Lower leg skin (tissue), 4 donors: ENCODE results near the gene OR13C2. TPM values are rescaled to one million over a fixed set of nuclear protein-coding genes. Genes with fewer than 3 reads are reported as not detected.

ENCODE experiments used
- DNase-seq, 2 donors: peaks; one replicate each; pipeline ENCODE4 v3.0.0-alpha.2; 2019; ENCODE audit warnings: low spot score in 2 of 2
- H3K4me3 ChIP-seq: fragments of 200-600 bp; sonication (generic); 2 replicates; pipeline ENCODE4 v1.5.1; 2017; ENCODE audit warnings: mild to moderate bottlenecking, low read depth; ENCODE audit not compliant: poor library complexity, severe bottlenecking
- POLR2A ChIP-seq, 2 donors: fragments of 450-650 bp; IDR thresholded peaks; one replicate each; pipeline ENCODE4 v1.6.1; 2016 to 2017; ENCODE audit warnings: antibody characterized with exemption in 2 of 2, mild to moderate bottlenecking in 1 of 2, moderate library complexity in 1 of 2
- WGBS, 2 donors: methylation state at CpG; one replicate each; pipeline ENCODE4 v1.1.5; 2018; 5-methylcytosine and 5-hydroxymethylcytosine counted together
- intact Hi-C: fragments of 100-400 bp; cut with DNase I; formaldehyde crosslinking; loops from one replicate; pipeline ENCODE4 v1.15.0; 2023; ENCODE audit warnings: low total_unique reads
- total RNA-seq, 4 donors: library from RNA; depleted of rRNA; stranded (reverse); fragments of >200 nt; gene quantifications; one replicate each; pipeline ENCODE4 v1.1.0, GENCODE V29; 2016
- TF ChIP-seq, protein P1 (sequence below), 3 donors: fragments of 450-650 bp; IDR thresholded peaks; one replicate each; pipeline ENCODE4 v1.5.1; 2016; ENCODE audit warnings: antibody characterized with exemption in 3 of 3, mild to moderate bottlenecking in 3 of 3, moderate library complexity in 2 of 3

Gene OR13C2
- total RNA-seq, 4 donors from 2014 or later: 0.36 TPM; not detected in 3

DNA sequence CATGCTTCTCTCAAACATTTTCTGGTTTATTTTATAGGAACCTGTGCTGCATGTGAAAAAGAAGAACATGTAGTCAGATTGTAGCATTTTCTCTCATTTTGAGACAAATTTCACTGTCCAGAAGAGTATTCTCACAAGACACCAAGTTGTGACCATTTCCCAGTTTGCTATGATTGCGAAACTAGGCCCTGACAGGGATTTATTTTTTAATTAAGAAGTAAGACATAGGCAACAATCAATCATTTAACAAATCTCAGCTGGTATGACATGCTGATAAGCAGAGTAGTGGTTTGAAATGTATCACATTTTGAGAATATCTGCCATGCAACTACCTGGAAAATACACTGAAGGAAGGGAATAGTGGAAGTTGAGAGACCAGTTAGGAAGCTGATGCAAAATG is 24.9 kb downstream of the OR13C2 start:
- no peak for TF ChIP-seq POLR2A (IDR thresholded peaks at IDR 0.05)
- TF ChIP-seq, protein P1, sequence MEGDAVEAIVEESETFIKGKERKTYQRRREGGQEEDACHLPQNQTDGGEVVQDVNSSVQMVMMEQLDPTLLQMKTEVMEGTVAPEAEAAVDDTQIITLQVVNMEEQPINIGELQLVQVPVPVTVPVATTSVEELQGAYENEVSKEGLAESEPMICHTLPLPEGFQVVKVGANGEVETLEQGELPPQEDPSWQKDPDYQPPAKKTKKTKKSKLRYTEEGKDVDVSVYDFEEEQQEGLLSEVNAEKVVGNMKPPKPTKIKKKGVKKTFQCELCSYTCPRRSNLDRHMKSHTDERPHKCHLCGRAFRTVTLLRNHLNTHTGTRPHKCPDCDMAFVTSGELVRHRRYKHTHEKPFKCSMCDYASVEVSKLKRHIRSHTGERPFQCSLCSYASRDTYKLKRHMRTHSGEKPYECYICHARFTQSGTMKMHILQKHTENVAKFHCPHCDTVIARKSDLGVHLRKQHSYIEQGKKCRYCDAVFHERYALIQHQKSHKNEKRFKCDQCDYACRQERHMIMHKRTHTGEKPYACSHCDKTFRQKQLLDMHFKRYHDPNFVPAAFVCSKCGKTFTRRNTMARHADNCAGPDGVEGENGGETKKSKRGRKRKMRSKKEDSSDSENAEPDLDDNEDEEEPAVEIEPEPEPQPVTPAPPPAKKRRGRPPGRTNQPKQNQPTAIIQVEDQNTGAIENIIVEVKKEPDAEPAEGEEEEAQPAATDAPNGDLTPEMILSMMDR (IDR thresholded peaks at IDR 0.05): no peak
- no peak for DNase-seq
- WGBS, 2 donors: 90 to 94% methylated on average over 1 of the region's 1 CpG
- intact Hi-C loops: no loop called here
- no peak overlapping the region for H3K4me3 ChIP-seq

DNA sequence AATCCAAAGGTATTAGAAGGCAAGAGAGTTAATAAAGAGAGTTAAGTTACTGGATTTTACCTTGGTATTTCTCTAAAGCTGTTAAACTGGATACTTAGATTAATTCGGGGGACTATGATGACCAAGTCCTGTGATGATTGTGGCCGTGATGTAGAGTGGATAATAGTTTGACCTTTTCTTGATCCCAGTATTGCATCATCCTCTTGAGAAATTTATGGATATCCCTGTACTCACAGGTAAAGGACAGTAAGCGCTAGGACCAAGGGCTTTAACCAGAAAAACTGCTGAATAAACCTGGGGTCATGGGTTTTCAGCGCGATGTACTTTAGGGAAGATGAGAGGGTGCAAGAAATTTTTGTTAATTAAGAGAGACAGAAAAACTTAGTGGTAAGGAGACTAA is 28.2 kb downstream of the OR13C2 start:
- no peak for TF ChIP-seq POLR2A (IDR thresholded peaks at IDR 0.05)
- TF ChIP-seq, protein P1 (IDR thresholded peaks at IDR 0.05): no peak

DNA sequence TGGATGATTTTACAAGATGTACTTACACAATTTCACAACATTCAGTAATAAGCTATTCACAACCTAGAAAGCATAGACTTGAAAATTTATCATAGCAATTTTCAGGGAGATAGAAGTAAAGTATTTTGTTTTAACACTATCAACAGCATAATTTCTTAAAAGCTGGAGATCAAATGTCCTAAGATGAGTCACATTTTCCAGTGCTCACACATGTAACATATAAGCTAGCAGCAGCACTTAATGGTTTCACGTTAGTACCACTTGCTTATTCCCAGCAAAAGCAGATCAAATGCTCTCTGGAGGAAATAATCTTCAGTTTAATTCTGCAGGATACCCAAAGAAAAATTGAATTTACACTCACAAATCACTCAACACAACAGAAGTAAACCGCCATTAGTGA is 30.0 kb downstream of the OR13C2 start:
- 49 to 60% methylated on average over 2 of the region's 2 CpGs for WGBS, 2 donors
- intact Hi-C loops: no loop called here
- TF ChIP-seq, protein P1 (IDR thresholded peaks at IDR 0.05): no peak
- TF ChIP-seq POLR2A (IDR thresholded peaks at IDR 0.05): no peak
- H3K4me3 ChIP-seq: no peak overlapping the region
- no peak for DNase-seq

More for the DNA sequence above, 28.2 kb downstream of the OR13C2 start:
- no peak overlapping the region for H3K4me3 ChIP-seq
- DNase-seq: no peak
- WGBS, 2 donors: 80 to 87% methylated on average over 5 of the region's 5 CpGs
- intact Hi-C loops: no loop called here

DNA sequence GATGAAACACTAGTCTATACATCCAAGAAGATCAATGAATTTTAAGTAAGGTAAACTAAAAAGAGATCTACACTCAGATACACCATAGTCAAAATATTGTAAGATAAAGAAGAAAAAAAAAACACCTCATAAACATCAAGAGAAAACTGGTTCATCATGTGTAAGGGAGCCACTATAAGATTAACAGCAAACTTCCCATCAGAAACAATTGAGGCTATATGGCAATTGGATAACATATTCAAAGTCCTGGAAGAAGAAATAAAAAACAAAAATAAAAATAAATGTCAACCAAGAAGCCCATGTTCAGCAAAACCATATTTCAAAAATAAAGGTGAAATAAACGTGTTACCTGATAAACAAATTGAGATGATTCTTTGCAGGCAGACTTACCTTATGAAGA is 32.8 kb downstream of the OR13C2 start:
- no peak overlapping the region for H3K4me3 ChIP-seq
- TF ChIP-seq, protein P1 (IDR thresholded peaks at IDR 0.05): no peak
- TF ChIP-seq POLR2A (IDR thresholded peaks at IDR 0.05): no peak
- no peak for DNase-seq
- intact Hi-C loops: loop anchor here (5.0 kb wide), 1 partner anchor 1090 kb away; no protein-coding TSS in a partner anchor
- WGBS, 2 donors: 63 to 83% methylated on average over 1 of the region's 1 CpG

DNA sequence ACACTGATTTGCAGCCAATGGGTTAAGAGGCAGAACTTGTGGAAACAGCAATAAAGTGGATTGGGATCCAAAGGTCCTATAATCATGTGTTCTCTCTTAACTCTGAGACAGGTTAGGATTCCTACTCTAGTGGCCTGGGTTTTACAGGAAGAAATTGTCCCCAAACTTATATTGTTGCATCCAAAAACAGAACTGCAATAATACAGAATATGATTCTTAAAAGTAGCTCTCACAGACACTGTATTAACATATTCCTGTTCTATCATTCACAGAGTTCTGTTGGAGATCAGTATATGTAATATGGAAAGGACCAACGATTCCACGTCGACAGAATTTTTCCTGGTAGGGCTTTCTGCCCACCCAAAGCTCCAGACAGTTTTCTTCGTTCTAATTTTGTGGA is 36.6 kb downstream of the OR13C2 start, which contains the start of gene OR13C8:
Gene OR13C8 (plus strand): TSS at position 301 of the 400 bp plus-strand sequence. CDS start 0 bp downstream, at position 301.
- no peak for DNase-seq
- TF ChIP-seq, protein P1 (IDR thresholded peaks at IDR 0.05): no peak
- TF ChIP-seq POLR2A (IDR thresholded peaks at IDR 0.05): no peak
- intact Hi-C loops: no loop called here
- 89 to 95% methylated on average over 4 of the region's 4 CpGs for WGBS, 2 donors
- no peak within 1 kb of the TSS for H3K4me3 ChIP-seq

DNA sequence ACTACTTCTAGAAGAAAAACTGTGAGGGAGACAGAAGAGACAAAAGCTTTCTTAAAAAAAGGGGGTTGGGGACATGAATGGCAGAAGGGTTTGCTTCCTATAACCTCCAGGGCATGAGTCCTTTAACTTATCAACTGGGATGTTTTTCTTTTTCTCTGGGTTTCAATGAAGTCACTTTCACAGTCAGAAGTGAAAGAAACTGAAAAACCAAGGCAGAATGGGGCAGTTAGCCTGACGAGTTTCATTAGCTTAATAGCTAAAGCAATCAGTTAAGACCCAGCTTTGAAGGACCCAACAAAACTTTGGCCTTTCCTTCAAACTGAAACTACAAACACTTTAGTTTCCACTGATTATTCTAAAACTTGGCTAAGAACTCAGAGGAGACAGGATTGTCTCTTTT is 41.1 kb downstream of the OR13C2 start:
- TF ChIP-seq POLR2A (IDR thresholded peaks at IDR 0.05): no peak
- TF ChIP-seq, protein P1 (IDR thresholded peaks at IDR 0.05): no peak
- intact Hi-C loops: no loop called here
- DNase-seq: no peak
- H3K4me3 ChIP-seq: no peak overlapping the region
- 19 to 39% methylated on average over 1 of the region's 1 CpG for WGBS, 2 donors
